ENCODE measurements around the gene OXSR1.
"Not testable (repeated sequence)": the region's sequence is repeated elsewhere in the genome, so short reads cannot be mapped to it uniquely, and the experiment has no call there.

- not testable (repeated sequence) for TF ChIP-seq POLR2AphosphoS5 (IDR thresholded peaks at IDR 0.05); CTCF (IDR thresholded peaks at IDR 0.05 in 8 of 11, conservative IDR thresholded peaks at IDR 0.05 in 3 of 11); POLR2A (IDR thresholded peaks at IDR 0.05)
These were observed 37.6 kb downstream of the OXSR1 start for GRCh38 chr3:38202931-38203330.

Measured in spleen (tissue), 7 donors.